GM12878 (cell line): ENCODE results near the gene CHURC1.

ENCODE experiments used
- BRCA1 ChIP-seq: IDR thresholded peaks from 2 replicates; pipeline ENCODE4 v1.6.1; 2011; ENCODE audit warnings: low read depth, low read length, improper control_type of control experiment
- EP300 ChIP-seq, 2 experiments: fragments of 150-350 bp in 1 of 2; IDR thresholded peaks; 2 replicates each; pipeline ENCODE4 v1.6.1; 2011 to 2012; ENCODE audit warnings: low read depth in 2 of 2, low read length in 2 of 2, borderline replicate concordance in 1 of 2, improper control_type of control experiment in 1 of 2, inconsistent platforms in 1 of 2; ENCODE audit not compliant: control insufficient read depth in 1 of 2
- POLR2AphosphoS5 ChIP-seq: IDR thresholded peaks from 2 replicates; pipeline ENCODE4 v1.6.1; 2011; ENCODE audit warnings: mild to moderate bottlenecking, low read length, inconsistent platforms

DNA sequence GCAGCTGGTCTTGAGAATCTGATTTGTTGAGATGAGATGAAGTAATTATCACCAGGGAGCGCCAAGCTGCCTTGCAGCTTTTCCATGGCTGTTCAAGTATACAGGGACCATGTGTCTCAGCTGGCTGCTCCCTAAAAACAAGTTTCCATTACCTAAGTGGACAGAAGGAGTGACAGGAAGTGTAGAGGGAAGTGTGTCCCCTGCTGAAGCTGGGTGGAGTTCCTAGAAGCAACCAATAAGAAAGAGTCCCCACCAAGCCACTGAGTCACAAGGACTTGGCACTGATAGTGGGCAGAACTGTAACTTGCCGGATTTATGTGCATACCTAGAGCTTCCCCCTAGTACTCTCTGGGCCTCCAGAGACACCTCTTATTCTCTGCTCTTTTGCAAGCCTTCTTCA, 29.8 kb downstream of the CHURC1 start:
- TF ChIP-seq BRCA1: no peak
- no peak for TF ChIP-seq EP300 (IDR thresholded peaks at IDR 0.05; ENCODE audit: borderline replicate concordance in 1 of 2, control insufficient read depth in 1 of 2, low read depth in 2 of 2, low read length in 2 of 2)
- TF ChIP-seq POLR2AphosphoS5: no peak
